Sigmoid colon (tissue), 7 donors: ENCODE data around the gene TTC32. TPM values are rescaled to one million over a fixed set of nuclear protein-coding genes. Genes with fewer than 3 reads are reported as not detected.
A peak's percentile ranks its signal among the peaks of the same experiment; 100 is the strongest.

Source experiments
- DNase-seq: peaks from one replicate; pipeline ENCODE4 v3.0.0-alpha.2; 2019
- H3K27ac ChIP-seq, 4 donors: fragments of 200-600 bp; sonication (generic); one replicate each; pipeline ENCODE4 v1.5.1; 2016 to 2019; ENCODE audit warnings: mild to moderate bottlenecking in 1 of 4
- H3K27me3 ChIP-seq, 3 donors: fragments of 200-600 bp; sonication (generic); one replicate each; pipeline ENCODE4 v1.5.1; 2019; ENCODE audit warnings: mild to moderate bottlenecking in 1 of 3
- H3K36me3 ChIP-seq, 4 donors: fragments of 200-600 bp; sonication (generic); one replicate each; pipeline ENCODE4 v1.5.1; 2016 to 2019
- H3K4me1 ChIP-seq, 4 donors: fragments of 200-600 bp; sonication (generic); one replicate each; pipeline ENCODE4 v1.5.1; 2017 to 2019
- H3K4me3 ChIP-seq, 4 donors: fragments of 200-600 bp; sonication (generic); one replicate each; pipeline ENCODE4 v1.5.1; 2017 to 2019; ENCODE audit warnings: mild to moderate bottlenecking in 2 of 4, moderate library complexity in 1 of 4
- H3K9me3 ChIP-seq, 4 donors: fragments of 200-600 bp in 3 of 4; sonication (generic) in 3 of 4; one replicate each; pipeline versions ENCODE4 v1.5.1 to v1.6.1; 2013 to 2019
- CTCF ChIP-seq, 4 experiments: fragments of 450-650 bp in 3 of 4; fragments of 200-600 bp in 1 of 4; IDR thresholded peaks; one replicate each; pipeline ENCODE4 v1.5.1; 2016 to 2019; ENCODE audit warnings: antibody characterized with exemption in 4 of 4, mild to moderate bottlenecking in 3 of 4, moderate library complexity in 2 of 4
- EP300 ChIP-seq, 4 donors: sonication (generic); formaldehyde crosslinking; IDR thresholded peaks; one replicate each; pipeline ENCODE4 v1.6.1; 2017; ENCODE audit warnings: antibody characterized with exemption in 4 of 4
- POLR2A ChIP-seq, 2 donors: fragments of 450-650 bp; IDR thresholded peaks; one replicate each; pipeline ENCODE4 v1.6.1; 2016; ENCODE audit warnings: antibody characterized with exemption in 2 of 2, mild to moderate bottlenecking in 2 of 2, moderate library complexity in 2 of 2
- POLR2AphosphoS5 ChIP-seq, 4 donors: sonication (generic); formaldehyde crosslinking; IDR thresholded peaks; one replicate each; pipeline ENCODE4 v1.6.1; 2017; ENCODE audit warnings: antibody characterized with exemption in 4 of 4
- WGBS, 2 donors: extraction: QIAGEN DNeasy Blood & Tissue Kit; methylation state at CpG; one replicate each; pipeline ENCODE4 v1.1.7; 2013; 5-methylcytosine and 5-hydroxymethylcytosine counted together
- intact Hi-C: fragments of 100-400 bp; cut with DNase I; formaldehyde crosslinking; loops from one replicate; pipeline ENCODE4 v1.15.1; 2023
- polyA plus RNA-seq, 3 donors: library from polyadenylated mRNA; stranded (reverse); fragments of 200-250 nt; gene quantifications; one replicate each; pipeline ENCODE4 v1.2.3, GENCODE V29; 2013
- total RNA-seq, 4 donors: library from RNA; depleted of rRNA; stranded (reverse); fragments of >200 nt; gene quantifications; one replicate each; pipeline ENCODE4 v1.1.0, GENCODE V29; 2016
- donor health status: healthy with polysubstance abuse.
- donor health status: Bipolar disorder and iron deficiency.
- donor health status: healthy.

The TTC32 gene
- total and polyA plus RNA-seq, 7 donors = 7.3 to 21.6 (median 12.8) TPM

GRCh38 chr2:19878268-19879046, 23.3 kb downstream of the TTC32 start:
- peak; percentile 45 for DNase-seq
- no peaks in the 10 kb centered on the region for H3K9me3 ChIP-seq
- no peaks in the 10 kb centered on the region for H3K4me1 ChIP-seq
- intact Hi-C loops = no loop called here
- H3K27me3 ChIP-seq = no peaks in the 10 kb centered on the region
- H3K36me3 ChIP-seq = no peaks in the 10 kb centered on the region
- TF ChIP-seq POLR2A (IDR thresholded peaks at IDR 0.05) = no peak
- TF ChIP-seq POLR2AphosphoS5 (IDR thresholded peaks at IDR 0.05) = no peak
- no peak for TF ChIP-seq CTCF (IDR thresholded peaks at IDR 0.05)
- no peak overlapping the region for H3K27ac ChIP-seq
- 96 to 98% methylated on average over 12 of the region's 12 CpGs for WGBS, 2 donors
- H3K4me3 ChIP-seq = no peak overlapping the region

DNA sequence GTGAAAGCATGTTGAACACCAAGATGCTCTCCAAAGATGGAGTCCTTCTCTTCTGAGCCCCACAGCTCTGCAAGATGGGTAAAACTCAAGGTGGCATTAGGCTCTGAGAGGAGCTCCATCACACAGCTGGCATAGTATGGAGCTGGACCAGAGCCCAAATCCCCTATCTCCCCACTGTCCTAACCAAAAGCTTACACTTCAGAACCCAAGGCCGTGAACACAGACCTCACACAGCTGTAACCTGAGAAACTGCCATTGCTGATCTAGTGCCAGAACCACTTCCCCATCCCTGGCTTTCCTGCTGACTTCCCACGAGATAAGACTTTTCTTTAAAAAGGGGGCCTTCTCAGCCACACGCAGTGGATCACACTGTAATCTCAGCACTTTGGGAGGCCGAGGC, 25.0 kb downstream of the TTC32 start:
- WGBS, 2 donors = 76 to 93% methylated on average over 4 of the region's 4 CpGs

GRCh38 chr2:19875280-19875679, 26.5 kb downstream of the TTC32 start:
- H3K36me3 ChIP-seq = no peaks in the 10 kb centered on the region
- intact Hi-C loops = no loop called here
- H3K27me3 ChIP-seq = no peaks in the 10 kb centered on the region
- TF ChIP-seq EP300 (IDR thresholded peaks at IDR 0.05) (no peak), POLR2AphosphoS5 (IDR thresholded peaks at IDR 0.05) (no peak)
- H3K4me3 ChIP-seq = no peak overlapping the region
- no peaks in the 10 kb centered on the region for H3K4me1 ChIP-seq
- 81 to 97% methylated on average over 1 of the region's 1 CpG for WGBS, 2 donors
- no peak for DNase-seq
- no peak overlapping the region for H3K27ac ChIP-seq
- H3K9me3 ChIP-seq = no peaks in the 10 kb centered on the region

More for the DNA sequence above, 25.0 kb downstream of the TTC32 start:
- no peaks in the 10 kb centered on the region for H3K27me3 ChIP-seq
- DNase-seq = no peak
- H3K4me3 ChIP-seq = no peak overlapping the region
- H3K27ac ChIP-seq = no peak overlapping the region
- intact Hi-C loops = no loop called here
- H3K36me3 ChIP-seq = no peaks in the 10 kb centered on the region
- TF ChIP-seq CTCF (IDR thresholded peaks at IDR 0.05) (no peak), POLR2AphosphoS5 (IDR thresholded peaks at IDR 0.05) (no peak), EP300 (IDR thresholded peaks at IDR 0.05) (no peak), POLR2A (IDR thresholded peaks at IDR 0.05) (no peak)
- H3K9me3 ChIP-seq = no peaks in the 10 kb centered on the region
- no peaks in the 10 kb centered on the region for H3K4me1 ChIP-seq

DNA sequence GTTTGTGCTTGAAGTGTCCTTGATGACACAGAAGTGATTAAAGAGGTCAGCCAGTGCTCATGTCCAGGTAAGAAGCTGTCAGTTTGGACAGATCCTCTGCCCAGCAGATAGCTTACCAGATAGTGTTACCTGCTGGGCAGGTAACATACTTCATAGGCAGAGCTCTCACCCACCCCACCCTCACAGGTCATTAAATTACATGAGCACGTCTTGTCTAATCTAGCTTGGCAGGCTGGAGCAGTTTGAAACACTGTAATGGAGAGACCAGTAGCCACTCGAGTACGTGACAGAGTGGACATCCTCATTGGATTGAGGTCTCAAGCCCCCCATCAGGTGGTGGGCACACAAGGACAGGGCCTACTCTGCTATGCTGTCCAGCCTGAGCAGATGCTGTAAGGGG, 27.1 kb downstream of the TTC32 start:
- Histone ChIP-seq H3K27ac (no peak overlapping the region), H3K9me3 (no peaks in the 10 kb centered on the region), H3K36me3 (no peaks in the 10 kb centered on the region), H3K4me1 (no peaks in the 10 kb centered on the region), H3K4me3 (no peak overlapping the region), H3K27me3 (no peaks in the 10 kb centered on the region)
- WGBS, 2 donors = 87 to 91% methylated on average over 3 of the region's 3 CpGs
- intact Hi-C loops = no loop called here
- DNase-seq = peak; percentile 39
- TF ChIP-seq EP300 (IDR thresholded peaks at IDR 0.05) (no peak), POLR2A (IDR thresholded peaks at IDR 0.05) (no peak), POLR2AphosphoS5 (IDR thresholded peaks at IDR 0.05) (no peak)

DNA sequence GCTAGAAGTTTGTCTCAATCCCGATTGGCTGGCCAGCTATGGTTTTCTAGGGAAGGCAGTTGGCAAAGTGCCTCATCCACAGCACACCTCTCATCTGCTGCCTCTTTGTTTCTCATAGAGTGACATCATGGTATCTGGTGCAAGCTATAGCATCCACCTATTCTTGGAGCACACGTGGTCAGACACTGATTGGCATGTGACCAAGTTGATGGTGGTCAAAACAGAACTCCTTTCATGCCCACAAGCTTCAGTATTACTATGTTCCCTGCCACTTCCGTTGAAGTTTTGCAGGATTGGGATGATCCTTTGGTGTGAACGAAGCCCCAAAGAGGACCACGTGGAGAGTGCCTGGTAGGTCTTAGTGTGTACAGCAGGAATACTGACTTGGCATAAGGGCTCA, 28.8 kb downstream of the TTC32 start:
- no peak overlapping the region for H3K27ac ChIP-seq
- intact Hi-C loops = no loop called here
- no peak for TF ChIP-seq POLR2A (IDR thresholded peaks at IDR 0.05)
- no peak for TF ChIP-seq EP300 (IDR thresholded peaks at IDR 0.05)
- 87 to 88% methylated on average over 5 of the region's 5 CpGs for WGBS, 2 donors
- no peaks in the 10 kb centered on the region for H3K36me3 ChIP-seq
- peaks cover 0 to 10% (median 9%) of the 10 kb centered on the region in 4 donors for H3K4me1 ChIP-seq
- H3K27me3 ChIP-seq = peaks cover 0 to 14% (median 8%) of the 10 kb centered on the region in 3 donors
- H3K9me3 ChIP-seq = no peaks in the 10 kb centered on the region
- H3K4me3 ChIP-seq = no peak overlapping the region
- DNase-seq = peak; percentile 32

DNA sequence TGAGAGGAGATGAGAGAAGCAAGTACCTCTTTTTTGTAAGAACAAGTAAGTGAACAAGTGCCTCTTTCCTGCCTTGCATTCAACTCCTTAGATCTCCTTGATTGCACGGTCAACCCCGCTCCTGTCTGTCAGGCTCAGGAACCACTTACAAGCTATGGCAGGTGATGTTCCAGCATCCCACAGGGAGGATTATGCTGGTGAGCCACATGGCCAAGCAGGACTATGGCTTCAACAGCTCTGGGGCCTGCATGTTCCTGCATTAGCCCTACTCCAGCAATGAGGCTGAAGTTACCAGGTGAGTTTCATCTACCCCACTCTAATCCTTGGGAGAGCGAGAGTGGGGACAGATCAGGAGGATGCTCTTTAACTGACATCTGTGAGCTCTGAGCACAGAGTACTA, 29.5 kb downstream of the TTC32 start:
- H3K36me3 ChIP-seq = no peaks in the 10 kb centered on the region
- H3K4me3 ChIP-seq = no peak overlapping the region
- 77 to 81% methylated on average over 3 of the region's 3 CpGs for WGBS, 2 donors
- H3K27me3 ChIP-seq = peaks cover 0 to 17% (median 8%) of the 10 kb centered on the region in 3 donors
- H3K9me3 ChIP-seq = no peaks in the 10 kb centered on the region
- peaks cover 0 to 10% (median 9%) of the 10 kb centered on the region in 4 donors for H3K4me1 ChIP-seq
- TF ChIP-seq POLR2A (IDR thresholded peaks at IDR 0.05) (no peak), EP300 (IDR thresholded peaks at IDR 0.05) (no peak), POLR2AphosphoS5 (IDR thresholded peaks at IDR 0.05) (no peak), CTCF (IDR thresholded peaks at IDR 0.05) (no peak)
- intact Hi-C loops = no loop called here
- no peak overlapping the region for H3K27ac ChIP-seq
- DNase-seq = peak; percentile 10
